SJCRH30 (cell line): ENCODE results near the gene RAPGEF5. TPM values are rescaled to one million over a fixed set of nuclear protein-coding genes. Genes with fewer than 3 reads are reported as not detected.

Experiments
- total RNA-seq: library from RNA; depleted of rRNA; stranded (reverse); fragments of >200 nt; shearing (Covaris generic); gene quantifications from 2 replicates; pipeline ENCODE4 v1.2.3, GENCODE V29; 2014; rRNA removed

Gene RAPGEF5
- total RNA-seq, 1 experiment from 2014 or later, result 0.14 TPM

Other genes with a start within 250 kb of the RAPGEF5 start
- gene STEAP1B, start 143.0 kb upstream of the RAPGEF5 start, total RNA-seq, result 0.23 TPM in 1 of 2 replicates, not detected in the other